Measurements from ENCODE around the gene CCDC93. TPM values are rescaled to one million over a fixed set of nuclear protein-coding genes. Genes with fewer than 3 reads are reported as not detected.

Gene CCDC93
- total and polyA plus RNA-seq, 2 of the 4 experiments (the other 2 are of a cell fraction) = 8.1 to 17.2 TPM

GRCh38 chr2:117940436-117940835 is 73.4 kb downstream of the CCDC93 start:
- CTCF ChIA-PET = interaction anchor here (0.6 to 1.4 kb wide), 2 partner anchors 9 to 88 kb away, joined by 3 read pairs; no protein-coding TSS in a partner anchor

More at GRCh38 chr2:117940436-117940835, 73.4 kb downstream of the CCDC93 start:
- Histone ChIP-seq H3K79me1 (ENCODE audit: low read depth in 1 of 2, low read length in 2 of 2) (no peaks in the 10 kb centered on the region; a peak in 1 of 4 replicates), H3K27me3 (ENCODE audit: control insufficient read depth, insufficient read depth, low read length) (no peaks in the 10 kb centered on the region), H3K14ac (replicated peaks; ENCODE audit: low read depth, low read length) (no peak overlapping the region), H2AK5ac (ENCODE audit: low read depth, low read length) (no peak overlapping the region), H2BK20ac (ENCODE audit: low read depth, low read length) (no peak overlapping the region), H3K9ac (ENCODE audit: low read depth, low read length) (no peak overlapping the region), H3K4me2 (ENCODE audit: low read depth, low read length) (no peak overlapping the region), H3K4ac (ENCODE audit: low read depth, low read length) (no peak overlapping the region), H3K23ac (ENCODE audit: low read depth, low read length) (no peak overlapping the region), H3K27ac (ENCODE audit: insufficient read depth, low read length) (no peak overlapping the region), H2AFZ (replicated peaks; ENCODE audit: low read length, poor library complexity) (no peak overlapping the region), H4K91ac (ENCODE audit: insufficient read depth, low read depth, low read length) (no peak overlapping the region), H3K9me3 (ENCODE audit: control insufficient read depth, insufficient read depth, low read length) (no peaks in the 10 kb centered on the region), H3K56ac (ENCODE audit: extremely low read depth, insufficient read depth, low read length) (no peak overlapping the region), H4K20me1 (ENCODE audit: insufficient read depth, low read length) (no peaks in the 10 kb centered on the region), H2AK9ac (replicated peaks; ENCODE audit: low read depth, low read length, poor library complexity) (no peak overlapping the region), H4K8ac (ENCODE audit: low read depth in 2 of 2, low read length in 2 of 2) (no peak overlapping the region), H3K4me1 (ENCODE audit: control insufficient read depth, insufficient read depth, low read length) (peaks cover 8% of the 10 kb centered on the region), H3K9me1 (ENCODE audit: insufficient read depth, low read length) (peaks cover 5% of the 10 kb centered on the region; the same call in 1 of the 2 replicates), H2BK15ac (ENCODE audit: low read depth, low read length) (no peak overlapping the region), H2BK5ac (ENCODE audit: low read depth, low read length, poor library complexity, severe bottlenecking) (no peak overlapping the region), H4K5ac (ENCODE audit: low read depth, low read length) (no peak overlapping the region), H2BK120ac (ENCODE audit: low read depth, low read length) (no peak overlapping the region), H3K4me3 (ENCODE audit: insufficient read depth, low read depth, low read length) (no peak overlapping the region), H3K36me3 (ENCODE audit: control insufficient read depth, insufficient read depth, low read length) (peaks cover 40% of the 10 kb centered on the region), H3K18ac (ENCODE audit: low read depth, low read length) (no peak overlapping the region)
- intact Hi-C loops (cut with micrococcal nuclease) = loop anchor here (5.0 kb wide), 1 partner anchor 62 kb away; no protein-coding TSS in a partner anchor
- in situ Hi-C loops (cut with MboI; ENCODE audit: low sequenced_read_pairs) = loop anchor here (5.0 kb wide), 1 partner anchor 62 kb away; no protein-coding TSS in a partner anchor
- POLR2A ChIA-PET (ENCODE audit: unreplicated experiment) = no interaction called here
- dilution Hi-C loops (cut with HindIII; ENCODE audit: low sequenced_read_pairs, unreplicated experiment) = no loop called here
- no TSS peak for BruUV-seq (replicated peaks)
- ATAC-seq (ENCODE audit: low read depth) (no peak), DNase-seq (no peak)
- no peak for TF ChIP-seq FOS (IDR thresholded peaks at IDR 0.05; ENCODE audit: low read depth, low read length)
- TF ChIP-seq CEBPB (IDR thresholded peaks at IDR 0.05; ENCODE audit: low read depth, low read length) = 0 out of 2 replicates have a peak, but pooled peaks have one; percentile 17

Data from IMR-90 (cell line).